CD1c-positive myeloid dendritic cell (primary cell): ENCODE measurements around the gene KIF1A.

Experiments
- DNase-seq: peaks from one replicate; pipeline ENCODE4 v3.0.0-alpha.2; 2016; ENCODE audit errors: extremely low spot score

The KIF1A gene, protein sequence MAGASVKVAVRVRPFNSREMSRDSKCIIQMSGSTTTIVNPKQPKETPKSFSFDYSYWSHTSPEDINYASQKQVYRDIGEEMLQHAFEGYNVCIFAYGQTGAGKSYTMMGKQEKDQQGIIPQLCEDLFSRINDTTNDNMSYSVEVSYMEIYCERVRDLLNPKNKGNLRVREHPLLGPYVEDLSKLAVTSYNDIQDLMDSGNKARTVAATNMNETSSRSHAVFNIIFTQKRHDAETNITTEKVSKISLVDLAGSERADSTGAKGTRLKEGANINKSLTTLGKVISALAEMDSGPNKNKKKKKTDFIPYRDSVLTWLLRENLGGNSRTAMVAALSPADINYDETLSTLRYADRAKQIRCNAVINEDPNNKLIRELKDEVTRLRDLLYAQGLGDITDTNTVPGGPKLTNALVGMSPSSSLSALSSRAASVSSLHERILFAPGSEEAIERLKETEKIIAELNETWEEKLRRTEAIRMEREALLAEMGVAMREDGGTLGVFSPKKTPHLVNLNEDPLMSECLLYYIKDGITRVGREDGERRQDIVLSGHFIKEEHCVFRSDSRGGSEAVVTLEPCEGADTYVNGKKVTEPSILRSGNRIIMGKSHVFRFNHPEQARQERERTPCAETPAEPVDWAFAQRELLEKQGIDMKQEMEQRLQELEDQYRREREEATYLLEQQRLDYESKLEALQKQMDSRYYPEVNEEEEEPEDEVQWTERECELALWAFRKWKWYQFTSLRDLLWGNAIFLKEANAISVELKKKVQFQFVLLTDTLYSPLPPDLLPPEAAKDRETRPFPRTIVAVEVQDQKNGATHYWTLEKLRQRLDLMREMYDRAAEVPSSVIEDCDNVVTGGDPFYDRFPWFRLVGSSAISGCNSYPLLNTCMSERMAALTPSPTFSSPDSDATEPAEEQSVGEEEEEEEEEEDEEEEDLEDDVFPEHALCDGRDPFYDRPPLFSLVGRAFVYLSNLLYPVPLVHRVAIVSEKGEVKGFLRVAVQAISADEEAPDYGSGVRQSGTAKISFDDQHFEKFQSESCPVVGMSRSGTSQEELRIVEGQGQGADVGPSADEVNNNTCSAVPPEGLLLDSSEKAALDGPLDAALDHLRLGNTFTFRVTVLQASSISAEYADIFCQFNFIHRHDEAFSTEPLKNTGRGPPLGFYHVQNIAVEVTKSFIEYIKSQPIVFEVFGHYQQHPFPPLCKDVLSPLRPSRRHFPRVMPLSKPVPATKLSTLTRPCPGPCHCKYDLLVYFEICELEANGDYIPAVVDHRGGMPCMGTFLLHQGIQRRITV (N-terminal part only)

DNA sequence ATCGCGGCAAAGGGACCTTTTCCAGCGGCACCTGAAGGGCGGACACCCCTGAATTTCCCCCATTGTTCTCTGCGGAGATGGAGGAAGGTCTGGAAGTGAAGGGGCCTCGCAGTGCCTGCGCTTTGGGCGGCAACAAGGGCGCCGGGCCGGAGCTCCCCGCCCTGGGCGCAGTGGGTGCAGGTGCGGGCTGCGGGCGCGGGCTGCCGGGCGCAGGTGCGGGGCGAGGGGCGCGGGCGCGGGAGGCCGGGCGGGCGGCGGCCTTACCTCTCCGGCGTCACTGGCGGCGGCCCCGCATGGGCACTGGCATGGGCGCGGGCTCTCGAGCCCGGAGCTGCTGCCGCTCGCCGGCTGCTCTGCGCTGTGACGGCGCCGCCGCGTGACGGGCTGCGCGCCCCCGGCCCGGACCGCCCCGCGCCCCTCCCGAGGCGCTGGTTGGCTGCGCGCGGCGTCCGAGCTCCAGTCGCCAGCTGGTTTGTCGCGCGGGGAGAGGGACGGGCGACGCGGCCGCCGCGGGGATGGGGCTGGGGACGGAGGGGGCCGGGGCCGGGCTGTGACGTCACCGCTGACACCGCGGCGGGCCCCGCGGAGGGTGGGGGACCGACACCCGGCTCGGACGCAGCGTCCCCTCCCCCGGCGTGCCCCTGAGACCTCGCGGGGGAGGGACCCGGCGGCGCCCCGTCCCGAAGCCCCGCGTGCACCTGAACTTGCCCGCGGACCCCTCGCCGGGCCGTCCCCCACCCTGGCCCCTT lies at the start of gene KIF1A:
Gene KIF1A (minus strand): TSS at position 362 of the 749 bp plus-strand sequence. CDS start 22,467 bp downstream, outside the sequence.
- DNase-seq, result no peak

DNA sequence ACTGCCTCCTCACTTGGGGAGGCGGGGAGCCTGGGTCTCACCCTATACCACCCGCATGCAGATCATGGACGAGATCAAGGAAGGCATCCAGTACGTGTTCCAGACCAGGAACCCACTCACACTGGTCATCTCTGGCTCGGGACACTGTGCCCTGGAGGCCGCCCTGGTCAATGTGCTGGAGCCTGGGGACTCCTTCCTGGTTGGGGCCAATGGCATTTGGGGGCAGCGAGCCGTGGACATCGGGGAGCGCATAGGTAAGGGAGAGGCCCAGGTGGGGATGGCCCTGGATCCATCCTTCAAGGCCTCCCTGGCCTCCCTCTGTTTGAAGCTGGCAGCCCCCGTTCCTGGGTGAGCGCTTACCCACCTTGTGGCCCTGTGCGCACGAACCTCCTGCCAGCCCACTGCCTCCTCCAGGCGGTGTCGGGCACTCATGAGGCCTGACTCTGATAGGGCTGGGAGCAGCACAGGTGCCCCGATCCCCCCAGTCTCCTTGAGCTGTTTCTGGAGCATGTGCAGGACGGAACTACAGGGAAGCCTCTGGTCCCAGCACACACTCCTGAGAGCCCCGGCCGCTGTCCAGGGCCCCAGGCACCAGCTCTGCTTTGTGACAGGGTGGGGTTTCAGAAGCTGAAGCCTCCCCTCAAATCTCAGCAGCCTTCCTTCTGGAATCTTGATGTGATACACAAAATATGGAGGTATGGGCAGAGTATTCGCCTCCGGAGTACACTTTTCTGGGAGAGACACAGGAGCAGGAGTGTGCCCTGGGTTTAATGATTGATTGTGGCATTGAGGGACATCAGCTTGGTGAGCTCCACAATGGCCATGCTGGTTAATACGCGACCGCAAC lies 49.3 kb upstream of the KIF1A start:
- no peak for DNase-seq

DNA sequence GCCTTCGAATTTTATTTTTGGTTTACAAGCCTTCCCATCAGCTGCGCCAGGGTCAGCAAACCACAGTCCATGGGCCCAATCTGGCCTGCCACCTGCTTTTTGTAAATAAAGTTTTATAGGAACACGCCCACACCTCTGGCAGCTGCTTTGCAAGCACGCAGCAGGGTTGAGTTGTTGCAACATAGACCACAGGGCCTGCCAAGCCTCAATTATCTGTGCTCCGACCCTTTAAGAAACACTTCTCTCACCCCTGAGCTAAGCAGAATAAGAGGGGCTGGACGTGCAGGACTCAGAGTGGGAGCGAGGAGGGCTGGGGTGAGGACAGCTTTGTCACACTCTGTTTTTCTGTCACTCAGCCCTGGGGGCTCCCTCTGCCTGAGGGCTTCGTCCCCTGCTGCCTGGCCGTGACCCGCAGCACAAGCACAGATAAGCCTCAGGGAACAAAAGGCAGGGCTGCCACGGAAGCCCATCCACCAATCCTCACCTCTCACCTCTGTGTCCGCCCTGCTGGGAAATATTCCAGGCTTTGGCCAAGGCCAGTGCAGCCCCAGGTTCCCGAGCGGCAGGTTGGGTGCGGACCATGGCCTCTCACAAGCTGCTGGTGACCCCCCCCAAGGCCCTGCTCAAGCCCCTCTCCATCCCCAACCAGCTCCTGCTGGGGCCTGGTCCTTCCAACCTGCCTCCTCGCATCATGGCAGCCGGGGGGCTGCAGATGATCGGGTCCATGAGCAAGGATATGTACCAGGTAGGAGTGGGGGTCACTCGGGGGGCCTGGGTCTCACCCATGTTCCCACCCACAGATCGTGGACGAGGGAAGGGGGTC lies 48.5 kb upstream of the KIF1A start, which contains the start of gene AGXT:
Gene AGXT (plus strand): TSS at position 539 of the 823 bp plus-strand sequence. CDS start 42 bp downstream, at position 581.
- no peak for DNase-seq

DNA sequence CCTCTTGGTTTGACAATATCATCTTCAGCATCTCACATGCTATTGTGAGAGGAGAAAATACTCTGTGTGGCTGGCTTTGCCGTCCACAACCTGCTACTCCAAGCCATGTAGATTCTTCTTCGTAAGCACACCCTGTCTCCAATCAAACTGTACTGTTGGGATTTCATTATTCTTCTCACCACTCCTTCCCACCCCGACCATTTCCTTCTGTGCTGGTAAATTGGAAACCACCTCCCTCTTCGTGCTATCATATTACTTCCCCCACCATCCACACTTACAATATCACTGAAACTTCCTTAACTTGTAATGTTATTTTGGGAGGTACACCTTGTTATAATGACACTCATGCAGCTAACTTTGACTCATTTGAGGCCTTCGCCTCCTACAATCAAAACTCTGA lies 45.4 kb upstream of the KIF1A start:
- no peak for DNase-seq

DNA sequence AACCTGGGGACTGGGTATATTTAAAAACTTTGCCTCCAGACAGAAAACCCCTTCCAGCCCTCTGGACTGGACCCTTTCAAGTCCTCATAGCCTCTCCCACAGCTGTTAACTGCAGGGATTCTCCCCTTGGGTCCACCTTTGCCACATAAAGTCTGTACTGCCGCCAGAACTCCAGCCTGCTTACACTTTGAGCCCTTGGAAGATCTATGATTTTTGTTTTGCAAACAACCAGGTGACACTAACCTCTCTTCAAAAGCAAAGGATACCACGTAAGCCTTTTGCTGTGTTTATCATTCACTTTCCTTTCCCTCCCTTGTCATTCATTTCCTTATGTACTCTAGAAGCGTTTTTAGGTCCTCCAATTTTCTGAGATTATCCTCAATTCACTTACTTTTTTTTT lies 44.5 kb upstream of the KIF1A start:
- DNase-seq, result no peak

DNA sequence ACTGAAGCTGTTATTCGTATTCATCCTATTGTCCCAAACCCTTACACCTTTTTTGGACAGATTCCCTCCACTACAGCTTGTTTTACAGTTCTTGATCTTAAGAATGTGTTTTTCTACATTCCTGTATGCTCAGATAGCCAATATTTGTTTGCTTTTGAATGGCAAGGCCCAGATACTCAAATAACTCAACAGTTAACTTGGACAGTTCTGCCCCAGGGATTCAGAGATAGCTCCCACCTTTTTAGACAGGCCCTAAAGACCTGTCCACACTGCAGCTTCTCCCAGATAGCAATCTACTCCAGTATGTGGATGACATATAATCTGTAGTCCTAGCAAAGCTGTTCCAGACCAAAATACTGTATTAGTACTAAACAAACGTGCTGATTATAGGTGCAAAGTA lies 41.5 kb upstream of the KIF1A start:
- no peak for DNase-seq

DNA sequence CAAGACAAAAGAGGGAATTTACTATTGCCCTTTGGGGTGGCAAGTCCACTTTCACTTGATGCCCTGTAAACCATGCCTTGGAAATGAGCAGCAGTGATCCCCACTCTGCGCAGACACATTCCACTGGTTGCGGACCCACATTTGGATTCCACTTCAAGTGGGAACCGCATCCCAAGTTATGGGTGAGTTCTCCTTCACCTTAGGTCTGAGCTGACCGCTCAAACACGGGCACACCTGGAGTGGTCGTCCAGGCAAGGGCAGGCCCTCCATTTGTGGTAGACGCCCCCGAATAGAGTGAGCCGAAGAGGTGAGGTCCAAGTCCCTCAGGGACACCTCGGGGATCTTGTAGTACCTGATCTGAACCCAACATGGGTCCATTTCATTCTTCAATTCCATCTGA lies 38.9 kb upstream of the KIF1A start:
- DNase-seq, result no peak

DNA sequence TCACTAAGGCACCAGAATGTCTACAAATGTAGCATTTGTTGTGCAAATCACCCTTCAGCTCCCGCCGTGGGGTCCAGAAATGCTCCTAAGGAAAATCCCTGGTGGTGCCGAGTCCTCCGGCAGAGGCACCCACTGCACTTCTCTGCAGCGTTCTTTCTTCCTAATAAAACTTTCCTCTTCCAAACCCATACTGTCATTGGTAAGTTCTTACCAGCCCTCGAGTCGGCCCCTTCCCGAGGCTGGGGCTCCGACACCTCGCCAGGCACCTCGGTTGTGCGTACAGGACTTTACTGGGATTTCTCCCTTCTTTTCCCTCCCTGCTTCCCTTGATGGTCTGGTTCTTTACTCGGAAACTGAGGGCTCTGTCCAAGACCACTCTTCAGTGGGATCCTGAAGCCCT lies 38.3 kb upstream of the KIF1A start:
- no peak for DNase-seq

DNA sequence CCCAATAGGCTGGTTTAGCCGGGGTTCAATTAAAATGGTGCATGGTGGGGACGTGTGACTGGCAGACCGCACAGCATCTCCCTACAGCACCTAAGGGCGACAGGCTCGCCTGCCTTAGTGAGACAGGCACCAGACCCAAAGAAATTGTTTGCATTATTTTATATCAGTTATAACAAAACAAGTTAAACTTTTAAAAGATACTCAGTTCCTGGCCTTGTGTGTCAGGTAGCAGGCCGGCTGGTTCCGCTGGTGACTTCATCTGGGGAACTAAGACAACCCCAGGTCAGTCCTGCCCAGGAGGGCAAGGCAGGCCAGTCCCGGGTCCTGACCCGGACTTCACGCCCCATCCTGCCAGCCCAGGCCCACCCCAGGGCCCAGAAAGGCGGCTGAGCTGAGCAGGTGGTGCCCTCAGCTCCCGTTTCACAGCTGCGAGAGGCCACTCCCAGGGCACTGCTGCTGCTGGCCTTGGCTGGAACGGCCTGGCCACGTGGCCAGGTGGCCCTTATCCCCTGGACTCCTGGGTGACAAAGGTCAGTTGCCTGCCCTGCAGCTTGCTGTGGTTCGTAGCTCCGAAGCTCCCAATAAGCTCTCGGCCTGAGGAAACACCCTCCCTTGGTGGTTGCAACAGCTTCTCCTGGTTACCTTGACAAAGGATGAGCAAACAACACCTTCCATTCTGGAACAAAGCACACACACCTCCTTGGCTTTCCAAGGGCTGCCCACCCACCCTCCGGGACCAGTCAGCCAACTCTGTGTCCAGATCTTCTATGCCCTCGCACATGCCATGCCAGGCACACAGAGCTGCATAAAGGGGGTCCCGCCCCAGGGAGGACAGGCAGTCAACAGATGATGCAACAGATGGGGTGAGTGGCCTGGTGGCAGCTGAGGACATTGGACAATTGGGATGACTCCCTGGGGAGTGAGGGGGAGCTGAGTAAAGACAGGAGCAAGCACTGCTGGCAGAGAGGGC lies 37.3 kb upstream of the KIF1A start:
- no peak for DNase-seq

DNA sequence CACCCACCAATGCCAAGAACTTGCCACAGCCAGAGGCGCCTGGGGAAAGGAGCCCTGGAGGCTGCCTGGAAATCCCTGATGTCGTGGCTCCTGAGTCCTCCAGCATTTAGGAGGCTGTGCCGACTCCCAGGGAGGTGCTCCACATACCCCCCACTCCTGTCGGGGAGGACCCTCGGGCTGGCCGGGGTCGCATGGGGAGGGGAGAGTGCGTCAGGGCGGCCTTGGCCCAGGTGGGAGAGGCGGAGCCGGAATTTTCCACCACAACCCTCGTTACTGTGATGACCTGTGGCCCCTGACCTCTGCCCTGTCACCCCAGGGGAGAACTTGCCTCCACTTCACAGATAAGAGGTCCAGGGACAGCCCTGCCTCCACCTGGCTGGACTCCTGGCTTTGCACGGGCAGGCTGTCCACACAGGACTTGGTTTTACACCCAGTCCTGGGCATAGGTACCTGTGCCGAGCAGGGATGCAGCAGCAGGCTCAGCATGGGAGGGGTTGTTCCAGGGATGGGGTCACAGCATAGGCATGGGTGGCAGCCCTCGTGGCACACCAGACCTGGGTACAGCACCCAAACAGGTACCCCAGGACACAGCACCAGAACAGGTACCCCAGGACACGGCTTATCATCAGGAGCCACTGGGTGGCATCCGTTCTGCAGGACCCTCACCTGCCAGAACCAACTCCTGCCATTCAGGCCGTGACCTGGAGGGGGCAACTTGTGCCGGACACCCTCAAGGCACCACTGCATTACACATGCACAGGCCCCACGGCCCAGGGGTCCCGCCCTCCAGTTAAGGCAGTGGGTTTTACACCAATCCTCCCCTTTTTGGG lies 36.3 kb upstream of the KIF1A start:
- no peak for DNase-seq

DNA sequence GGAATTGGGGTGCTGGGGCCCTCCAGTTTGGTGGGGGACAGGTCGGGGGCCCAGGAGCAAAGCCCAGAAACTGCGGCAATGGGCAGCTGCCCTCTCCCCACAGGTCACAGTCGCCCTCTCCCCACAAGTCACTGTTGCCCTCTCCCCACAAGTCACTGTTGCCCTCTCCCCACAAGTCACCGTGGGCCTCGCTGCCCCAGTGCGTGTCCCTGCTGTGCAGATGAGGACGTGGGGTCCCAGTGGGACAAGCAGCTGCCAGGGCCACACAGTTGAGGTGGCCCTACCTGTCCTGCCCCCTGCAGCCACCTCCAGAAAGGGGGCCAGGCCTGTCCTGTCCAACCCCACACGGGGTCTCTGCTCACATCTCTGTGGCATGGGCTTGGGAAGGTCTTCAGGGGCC lies 35.7 kb upstream of the KIF1A start:
- DNase-seq, result no peak

DNA sequence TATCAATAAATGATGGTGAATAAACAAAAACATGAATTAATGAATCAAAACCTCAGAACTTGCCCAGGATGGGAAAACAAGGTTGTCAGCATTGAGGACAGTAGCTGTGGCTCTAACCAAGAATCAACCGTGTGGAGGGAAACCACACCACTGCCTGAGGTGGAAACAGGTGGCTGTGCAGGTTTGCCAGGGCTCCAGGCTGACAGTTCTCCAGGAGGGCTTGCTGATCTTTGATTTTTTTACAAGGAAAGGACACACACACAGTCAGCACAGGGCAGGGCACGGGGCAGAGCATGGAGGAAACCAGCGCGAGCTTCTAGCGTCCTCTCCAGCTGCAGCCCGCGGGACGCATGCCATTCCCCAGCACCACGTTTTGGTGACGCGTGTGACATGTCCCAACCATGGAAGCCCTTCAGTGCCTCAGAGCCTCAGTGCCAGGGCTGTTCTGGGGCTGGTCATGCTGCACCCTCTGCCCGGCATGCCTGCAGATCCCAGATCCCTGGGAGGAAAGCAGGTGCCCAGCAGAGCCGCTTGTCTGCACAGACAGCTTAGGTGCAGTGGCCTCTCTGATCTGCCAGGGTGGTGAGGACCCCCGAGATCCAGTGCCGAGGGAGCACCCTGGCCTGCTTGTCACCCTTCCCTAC lies 32.8 kb upstream of the KIF1A start:
- no peak for DNase-seq

DNA sequence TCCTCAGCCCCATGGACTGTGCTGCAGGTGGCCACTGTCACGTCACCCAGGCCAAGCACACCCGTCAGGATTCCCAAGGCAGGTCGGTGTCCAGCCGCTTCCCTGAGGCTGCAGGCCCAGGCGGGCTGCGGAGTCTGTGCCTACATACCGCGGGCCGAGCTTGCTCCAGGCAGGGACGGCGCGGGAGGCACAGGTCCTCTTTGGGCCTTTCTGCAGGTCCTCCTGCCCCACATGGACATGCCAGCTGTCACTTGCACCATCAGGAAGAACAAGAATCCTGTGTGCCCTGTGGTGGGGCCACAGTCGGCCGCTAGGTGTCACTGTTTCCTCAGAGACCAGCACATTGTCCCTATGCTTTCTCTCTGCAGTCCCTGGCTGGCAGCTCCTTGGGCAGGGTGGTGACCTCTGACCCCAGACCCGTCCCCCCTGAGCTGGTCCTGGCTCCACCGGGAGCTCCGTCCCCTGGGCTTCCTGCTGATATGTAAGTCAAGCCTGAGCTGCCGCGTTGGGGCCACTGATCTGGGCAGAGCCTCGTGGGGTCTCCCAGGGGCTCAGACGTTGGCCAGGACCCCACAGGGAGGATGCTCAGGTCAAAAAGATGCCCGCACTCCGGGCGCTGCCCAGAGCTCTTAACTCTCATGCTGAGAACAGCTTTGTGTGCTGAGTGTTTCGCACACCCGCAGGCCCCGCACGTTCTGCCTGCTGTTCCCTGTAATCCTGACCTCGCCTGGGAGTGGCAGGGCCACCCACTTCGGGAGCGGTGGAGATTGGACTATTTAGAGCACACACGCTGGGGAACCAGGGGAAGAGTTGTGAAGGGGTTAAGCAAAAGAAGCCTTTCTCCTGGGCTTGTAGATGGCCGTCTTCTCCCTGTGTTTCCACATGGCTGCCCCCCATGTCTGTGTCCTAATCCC lies 31.3 kb upstream of the KIF1A start:
- peak; percentile 85 for DNase-seq

DNA sequence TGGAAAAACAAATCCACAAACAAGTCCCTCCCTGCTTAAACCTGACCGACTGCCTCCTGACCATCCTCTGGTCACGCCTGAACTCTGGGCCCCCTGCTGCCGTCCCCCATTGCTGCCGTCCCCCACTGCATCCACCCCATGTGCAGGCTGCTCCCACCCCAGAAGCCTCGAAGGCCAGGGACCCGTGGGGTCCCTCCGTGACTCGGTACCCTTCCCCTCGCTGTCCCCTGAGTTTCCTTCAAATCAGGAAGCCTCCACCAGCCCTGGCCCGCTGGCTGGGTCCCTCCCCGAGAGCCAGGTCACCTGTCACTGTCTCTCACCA lies 30.7 kb upstream of the KIF1A start:
- no peak for DNase-seq

DNA sequence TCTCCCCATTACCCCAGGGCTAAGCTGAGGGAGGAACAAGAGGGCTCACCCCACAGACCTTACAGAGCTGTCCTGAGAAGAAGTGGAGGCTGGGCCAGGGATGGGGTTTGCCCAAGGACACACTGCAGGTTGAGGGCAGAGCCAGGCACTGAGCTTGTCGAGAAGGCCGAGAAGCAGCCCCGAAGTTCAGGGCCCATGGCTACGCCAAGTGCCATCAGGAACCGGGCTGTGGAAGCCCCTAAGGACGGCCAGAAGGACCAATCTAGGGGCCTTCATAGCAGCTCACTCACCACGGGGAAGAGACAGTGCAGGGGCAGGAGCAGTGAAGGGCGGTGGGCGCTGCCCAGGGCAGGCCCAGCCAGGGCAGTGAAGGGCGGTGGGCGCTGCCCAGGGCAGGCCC lies 30.0 kb upstream of the KIF1A start:
- no peak for DNase-seq
